RWPE2 (cell line): ENCODE results near the gene KLF2.

ENCODE experiments used
- ATAC-seq: fragments of 200-7000 bp; cut with Tn5 transposase; 3 replicates; pipeline ENCODE4 v1.9.1; 2021; ENCODE audit warnings: low read depth
- DNase-seq: peaks from one replicate; pipeline ENCODE4 v3.0.0-alpha.2; 2020; ENCODE audit warnings: low spot score
- H3K27ac ChIP-seq: fragments of 450-650 bp; 2 replicates; pipeline ENCODE4 v1.5.1; 2017; ENCODE audit warnings: mild to moderate bottlenecking; ENCODE audit not compliant: poor library complexity, severe bottlenecking
- H3K27me3 ChIP-seq: fragments of 250-450 bp; sonication (Bioruptor Pico); 2 replicates; pipeline ENCODE4 v1.5.1; 2021; ENCODE audit warnings: mild to moderate bottlenecking, moderate library complexity; ENCODE audit not compliant: insufficient read depth, poor library complexity, severe bottlenecking
- H3K36me3 ChIP-seq: fragments of 250-450 bp; sonication (Bioruptor Pico); 2 replicates; pipeline ENCODE4 v1.5.1; 2020; ENCODE audit warnings: low read depth, mild to moderate bottlenecking, moderate library complexity
- H3K4me1 ChIP-seq: fragments of 250-450 bp; sonication (Bioruptor Pico); 2 replicates; pipeline ENCODE4 v1.5.1; 2021; ENCODE audit warnings: mild to moderate bottlenecking, moderate library complexity; ENCODE audit not compliant: insufficient read depth, poor library complexity, severe bottlenecking
- H3K4me3 ChIP-seq: fragments of 250-450 bp; sonication (Bioruptor Pico); 2 replicates; pipeline ENCODE4 v1.5.1; 2021; ENCODE audit warnings: mild to moderate bottlenecking, moderate library complexity; ENCODE audit not compliant: severe bottlenecking
- H3K9me3 ChIP-seq: fragments of 250-450 bp; sonication (Bioruptor Pico); 2 replicates; pipeline ENCODE4 v1.5.1; 2021; ENCODE audit warnings: mild to moderate bottlenecking, moderate library complexity; ENCODE audit not compliant: severe bottlenecking
- CTCF ChIP-seq: fragments of 450-650 bp; IDR thresholded peaks from one replicate; pipeline ENCODE4 v1.5.1; 2017; ENCODE audit warnings: mild to moderate bottlenecking, moderate library complexity; ENCODE audit not compliant: poor library complexity, severe bottlenecking

KLF2 gene

DNA sequence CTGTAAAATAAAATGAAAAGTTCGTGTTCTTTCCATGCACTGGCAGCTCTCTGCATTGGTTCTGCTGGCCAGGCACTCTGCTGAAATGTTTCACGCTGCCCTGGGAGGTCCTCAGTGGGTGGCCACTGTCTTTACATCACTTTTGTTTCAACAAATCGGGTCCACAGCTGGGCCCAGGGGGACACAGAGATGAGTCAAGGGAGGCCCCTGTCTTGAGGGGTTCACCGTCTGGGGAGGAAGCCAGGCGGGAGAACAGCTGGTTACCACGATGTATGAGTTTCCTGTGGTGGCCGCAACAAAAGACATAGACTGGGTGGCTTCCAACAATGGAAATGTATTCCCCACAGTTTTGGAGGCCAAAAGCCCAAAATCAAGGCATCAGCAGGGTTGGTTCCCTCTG, 5.1 kb upstream of the KLF2 start:
- Histone ChIP-seq H3K27ac (no peak overlapping the region), H3K4me1 (peaks cover 4% of the 10 kb centered on the region), H3K27me3 (peaks cover 11% of the 10 kb centered on the region), H3K9me3 (no peaks in the 10 kb centered on the region), H3K4me3 (no peak overlapping the region), H3K36me3 (no peaks in the 10 kb centered on the region)
- no peak for TF ChIP-seq CTCF
- DNase-seq (no peak), ATAC-seq (no peak)

- H3K4me3 ChIP-seq, result no peak overlapping the region
- ATAC-seq (no peak), DNase-seq (no peak)
- no peak for TF ChIP-seq CTCF
- H3K9me3 ChIP-seq, result no peaks in the 10 kb centered on the region
- no peak overlapping the region for H3K27ac ChIP-seq
- H3K36me3 ChIP-seq, result no peaks in the 10 kb centered on the region
- H3K4me1 ChIP-seq, result peaks cover 4% of the 10 kb centered on the region
- peaks cover 18% of the 10 kb centered on the region for H3K27me3 ChIP-seq
These were observed 3.6 kb upstream of the KLF2 start for GRCh38 chr19:16320987-16321386.

DNA sequence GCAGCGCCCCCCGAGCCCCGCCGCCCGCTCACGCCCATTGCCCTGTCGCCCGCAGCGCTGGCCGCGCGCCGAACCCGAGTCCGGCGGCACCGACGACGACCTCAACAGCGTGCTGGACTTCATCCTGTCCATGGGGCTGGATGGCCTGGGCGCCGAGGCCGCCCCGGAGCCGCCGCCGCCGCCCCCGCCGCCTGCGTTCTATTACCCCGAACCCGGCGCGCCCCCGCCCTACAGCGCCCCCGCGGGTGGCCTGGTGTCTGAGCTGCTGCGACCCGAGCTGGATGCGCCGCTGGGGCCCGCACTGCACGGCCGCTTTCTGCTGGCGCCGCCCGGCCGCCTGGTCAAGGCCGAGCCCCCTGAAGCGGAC, 518 bp downstream of the KLF2 start:
- Histone ChIP-seq H3K9me3 (no peaks in the 10 kb centered on the region), H3K4me3 (peak overlapping the region; percentile 44), H3K36me3 (no peaks in the 10 kb centered on the region), H3K4me1 (peaks cover under 1% of the 10 kb centered on the region), H3K27ac (no peak overlapping the region), H3K27me3 (peaks cover 22% of the 10 kb centered on the region)
- DNase-seq (no peak), ATAC-seq (no peak)
- peak; percentile 38 for TF ChIP-seq CTCF

GRCh38 chr19:16325641-16326400, 1.2 kb downstream of the KLF2 start:
- H3K4me1 ChIP-seq, result peaks cover 2% of the 10 kb centered on the region
- ATAC-seq, result no peak
- no peak for DNase-seq
- peak overlapping the region; percentile 44 for H3K4me3 ChIP-seq
- no peak overlapping the region for H3K27ac ChIP-seq
- no peaks in the 10 kb centered on the region for H3K36me3 ChIP-seq
- no peak for TF ChIP-seq CTCF
- H3K27me3 ChIP-seq, result peaks cover 22% of the 10 kb centered on the region
- no peaks in the 10 kb centered on the region for H3K9me3 ChIP-seq
